SK-N-SH (cell line): ENCODE results near the gene DAB2IP. TPM values are rescaled to one million over a fixed set of nuclear protein-coding genes. Genes with fewer than 3 reads are reported as not detected.

Experiments used
- CTCF ChIA-PET: fragments of 300-600, 350-600 bp; formaldehyde crosslinking; extraction: SDS; loops from one replicate; lab custom pipeline; 2021; lab: Yijun Ruan, JAX
- POLR2A ChIA-PET: fragments of 350-600 bp; sonication (Branson Sonifier 250); formaldehyde crosslinking; extraction: SDS; loops from one replicate; lab custom pipeline; 2020; ENCODE audit warnings: antibody characterized with exemption, inconsistent platforms; lab: Yijun Ruan, JAX
- DNase-seq: peaks from one replicate; pipeline ENCODE4 v3.0.0; 2012
- H2AFZ ChIP-seq: fragments of 200-600 bp; sonication (generic); 2 replicates; pipeline ENCODE4 v1.8.1; 2016; ENCODE audit warnings: antibody characterized with exemption, mild to moderate bottlenecking, low read depth
- H3F3A ChIP-seq: fragments of 200-600 bp; sonication (generic); replicated peaks from 2 replicates; pipeline ENCODE3; 2016; ENCODE audit warnings: antibody characterized with exemption, mild to moderate bottlenecking; ENCODE audit not compliant: insufficient read depth
- H3K27ac ChIP-seq, 2 experiments: fragments of 200-500 bp in 1 of 2; fragments of 200-600 bp in 1 of 2; sonication (Bioruptor generic) in 1 of 2; sonication (generic), shearing (Covaris generic) in 1 of 2; 2 replicates each; pipeline versions ENCODE4 v1.5.1 to v1.6.1; 2014 to 2016; ENCODE audit warnings: low read depth in 2 of 2, inconsistent platforms in 1 of 2, low read length in 1 of 2, mild to moderate bottlenecking in 1 of 2, mixed read lengths in 1 of 2
- H3K27me3 ChIP-seq: fragments of 200-600 bp; sonication (generic), shearing (Covaris generic); 2 replicates; pipeline ENCODE4 v1.6.1; 2016; ENCODE audit warnings: mixed run types; ENCODE audit not compliant: insufficient read depth
- H3K36me3 ChIP-seq, 2 experiments: fragments of 200-500 bp in 1 of 2; fragments of 200-600 bp in 1 of 2; sonication (Bioruptor generic) in 1 of 2; sonication (generic) in 1 of 2; replicated peaks in 1 of 2; 2 replicates each; pipeline versions ENCODE3 to v1.5.1; 2014 to 2016; ENCODE audit warnings: low read length in 1 of 2, mild to moderate bottlenecking in 1 of 2; ENCODE audit not compliant: insufficient read depth in 2 of 2, control insufficient read depth in 1 of 2
- H3K4me1 ChIP-seq, 2 experiments: fragments of 200-500 bp in 1 of 2; fragments of 200-600 bp in 1 of 2; sonication (Bioruptor generic) in 1 of 2; sonication (generic), shearing (Covaris generic) in 1 of 2; 2 replicates each; pipeline versions ENCODE4 v1.5.1 to v1.6.1; 2014 to 2016; ENCODE audit warnings: low read depth in 1 of 2, low read length in 1 of 2, mixed run types in 1 of 2; ENCODE audit not compliant: insufficient read depth in 2 of 2, control insufficient read depth in 1 of 2
- H3K4me2 ChIP-seq: fragments of 200-600 bp; sonication (generic), shearing (Covaris generic); 2 replicates; pipeline ENCODE4 v1.6.1; 2017; ENCODE audit warnings: mixed run types
- H3K4me3 ChIP-seq, 2 experiments: fragments of 200-500 bp in 1 of 2; fragments of 200-600 bp in 1 of 2; sonication (Bioruptor generic) in 1 of 2; sonication (generic), shearing (Covaris generic) in 1 of 2; 2 replicates each; pipeline versions ENCODE4 v1.5.1 to v1.8.1; 2014 to 2016; ENCODE audit warnings: low read depth in 2 of 2, inconsistent platforms in 1 of 2, low read length in 1 of 2, mild to moderate bottlenecking in 1 of 2, mixed read lengths in 1 of 2, moderate library complexity in 1 of 2
- H3K79me2 ChIP-seq: fragments of 200-600 bp; sonication (generic); 2 replicates; pipeline ENCODE4 v1.8.1; 2017; ENCODE audit warnings: mild to moderate bottlenecking; ENCODE audit not compliant: insufficient read depth
- H3K9ac ChIP-seq: fragments of 200-600 bp; sonication (generic); 2 replicates; pipeline ENCODE4 v1.6.1; 2017; ENCODE audit warnings: mixed run types
- H3K9me2 ChIP-seq: fragments of 200-600 bp; sonication (generic); 2 replicates; pipeline ENCODE4 v1.6.1; 2017; ENCODE audit warnings: mixed run types
- H3K9me3 ChIP-seq: fragments of 200-600 bp; sonication (generic); 2 replicates; pipeline ENCODE4 v1.6.1; 2017; ENCODE audit warnings: mixed run types, mild to moderate bottlenecking, moderate library complexity
- H4K20me1 ChIP-seq: fragments of 200-600 bp; sonication (generic); 2 replicates; pipeline ENCODE4 v1.6.1; 2017; ENCODE audit warnings: mild to moderate bottlenecking, mixed run types; ENCODE audit not compliant: insufficient read depth
- ELF1 ChIP-seq: IDR thresholded peaks from 2 replicates; pipeline ENCODE4 v1.4.0; 2012
- EZH2phosphoT487 ChIP-seq: fragments of 200-600 bp; sonication (generic); IDR thresholded peaks from 2 replicates; pipeline ENCODE4 v1.6.1; 2017; ENCODE audit warnings: low read depth, mixed run types, mild to moderate bottlenecking, antibody characterized with exemption, moderate library complexity, borderline replicate concordance
- FOXM1 ChIP-seq: IDR thresholded peaks from 2 replicates; pipeline ENCODE4 v1.4.0; 2012; ENCODE audit warnings: low read depth, mild to moderate bottlenecking
- IRF3 ChIP-seq: fragments of 150-350 bp; IDR thresholded peaks from 2 replicates; pipeline ENCODE4 v1.6.1; 2016; ENCODE audit warnings: mild to moderate bottlenecking, low read depth, low read length
- MEF2A ChIP-seq: IDR thresholded peaks from 2 replicates; pipeline ENCODE4 v1.4.0; 2012; ENCODE audit warnings: low read depth, borderline replicate concordance
- NFIC ChIP-seq: IDR thresholded peaks from 2 replicates; pipeline ENCODE4 v1.4.0; 2012; ENCODE audit warnings: borderline replicate concordance
- REST ChIP-seq: IDR thresholded peaks from 2 replicates; pipeline ENCODE4 v1.6.1; 2012; ENCODE audit warnings: mild to moderate bottlenecking, low read depth, low read length, moderate library complexity
- SMC3 ChIP-seq: IDR thresholded peaks from 2 replicates; pipeline ENCODE4 v1.6.1; 2012; ENCODE audit warnings: low read depth, low read length, improper control_type of control experiment
- TCF12 ChIP-seq: IDR thresholded peaks from 2 replicates; pipeline ENCODE4 v1.4.0; 2012
- TEAD4 ChIP-seq: IDR thresholded peaks from 2 replicates; pipeline ENCODE4 v1.4.0; 2012; ENCODE audit warnings: mild to moderate bottlenecking, borderline replicate concordance; ENCODE audit not compliant: insufficient read depth
- YY1 ChIP-seq: IDR thresholded peaks from 2 replicates; pipeline ENCODE4 v1.4.0; 2012; ENCODE audit warnings: low read depth, mild to moderate bottlenecking
- ZBTB33 ChIP-seq: IDR thresholded peaks from 2 replicates; pipeline ENCODE4 v1.4.0; 2012; ENCODE audit warnings: low read depth, borderline replicate concordance
- WGBS: methylation state at CpG from one replicate; pipeline ENCODE4 v1.1.6; 2017; ENCODE audit warnings: low lambda C conversion rate; 5-methylcytosine and 5-hydroxymethylcytosine counted together
- polyA plus RNA-seq, 3 experiments: library from polyadenylated mRNA; depleted of rRNA; stranded (reverse); fragments of >200 nt; gene quantifications; 2 replicates each; pipeline ENCODE4 v1.2.3, GENCODE V29; 2012
- TF ChIP-seq, protein P1 (sequence below): fragments of 200-600 bp; sonication (generic); IDR thresholded peaks from 2 replicates; pipeline ENCODE4 v1.6.1; 2017; ENCODE audit warnings: antibody characterized with exemption, mild to moderate bottlenecking, moderate library complexity

DAB2IP gene
- polyA plus RNA-seq, 1 of the 3 experiments (the other 2 are of a cell fraction): 21.4 TPM

DNA sequence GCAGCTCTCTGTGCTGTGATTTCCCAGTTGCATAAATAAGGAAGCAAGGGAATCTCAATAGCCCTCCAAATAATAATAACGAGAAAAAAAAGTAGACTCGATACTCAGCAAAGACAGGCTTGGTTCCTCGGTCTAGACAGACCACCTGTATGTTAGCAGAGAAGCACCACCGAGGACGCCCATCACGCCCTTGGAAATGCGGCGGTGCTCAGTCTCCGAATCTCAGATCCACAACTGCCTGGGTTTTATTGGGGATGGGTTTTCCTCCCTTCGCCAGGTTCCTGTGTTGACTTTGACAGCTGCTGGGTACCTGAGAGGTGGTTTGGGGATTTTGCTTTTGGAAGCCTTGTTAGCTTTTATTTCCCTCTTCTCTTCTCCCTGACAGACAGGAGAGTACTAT, 7.2 kb downstream of the DAB2IP start:
- 91% methylated on average over 10 of the region's 10 CpGs for WGBS
- ChIA-PET POLR2A (no interaction called here), CTCF (interaction anchor here (0.7 to 2.2 kb wide), 7 partner anchors 9 to 97 kb away, joined by 3 to 10 read pairs (median 4); no protein-coding TSS in a partner anchor)
- TF ChIP-seq NFIC: no peak
- TF ChIP-seq YY1: no peak
- TF ChIP-seq MEF2A: no peak
- TF ChIP-seq ELF1: no peak
- no peak for TF ChIP-seq SMC3
- TF ChIP-seq FOXM1: no peak
- TF ChIP-seq TCF12: no peak
- no peak for TF ChIP-seq REST
- no peak for TF ChIP-seq ZBTB33
- no peak for TF ChIP-seq EZH2phosphoT487
- no peak for TF ChIP-seq TEAD4
- TF ChIP-seq IRF3: no peak
- TF ChIP-seq, protein P1, sequence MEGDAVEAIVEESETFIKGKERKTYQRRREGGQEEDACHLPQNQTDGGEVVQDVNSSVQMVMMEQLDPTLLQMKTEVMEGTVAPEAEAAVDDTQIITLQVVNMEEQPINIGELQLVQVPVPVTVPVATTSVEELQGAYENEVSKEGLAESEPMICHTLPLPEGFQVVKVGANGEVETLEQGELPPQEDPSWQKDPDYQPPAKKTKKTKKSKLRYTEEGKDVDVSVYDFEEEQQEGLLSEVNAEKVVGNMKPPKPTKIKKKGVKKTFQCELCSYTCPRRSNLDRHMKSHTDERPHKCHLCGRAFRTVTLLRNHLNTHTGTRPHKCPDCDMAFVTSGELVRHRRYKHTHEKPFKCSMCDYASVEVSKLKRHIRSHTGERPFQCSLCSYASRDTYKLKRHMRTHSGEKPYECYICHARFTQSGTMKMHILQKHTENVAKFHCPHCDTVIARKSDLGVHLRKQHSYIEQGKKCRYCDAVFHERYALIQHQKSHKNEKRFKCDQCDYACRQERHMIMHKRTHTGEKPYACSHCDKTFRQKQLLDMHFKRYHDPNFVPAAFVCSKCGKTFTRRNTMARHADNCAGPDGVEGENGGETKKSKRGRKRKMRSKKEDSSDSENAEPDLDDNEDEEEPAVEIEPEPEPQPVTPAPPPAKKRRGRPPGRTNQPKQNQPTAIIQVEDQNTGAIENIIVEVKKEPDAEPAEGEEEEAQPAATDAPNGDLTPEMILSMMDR: no peak
- no peak overlapping the region for H3K4me2 ChIP-seq
- H3F3A ChIP-seq: no peaks in the 10 kb centered on the region
- no peaks in the 10 kb centered on the region for H3K9me2 ChIP-seq
- H3K9ac ChIP-seq: no peak overlapping the region
- peaks cover 9% of the 10 kb centered on the region; the same call in 1 of the 2 replicates for H4K20me1 ChIP-seq
- no peak overlapping the region for H3K4me3 ChIP-seq
- no peak overlapping the region for H2AFZ ChIP-seq
- no peaks in the 10 kb centered on the region for H3K9me3 ChIP-seq
- no peak overlapping the region for H3K27ac ChIP-seq
- no peaks in the 10 kb centered on the region for H3K36me3 ChIP-seq
- no peaks in the 10 kb centered on the region for H3K79me2 ChIP-seq
- DNase-seq: no peak
- peaks cover 4 to 26% of the 10 kb centered on the region in 2 experiments; a peak in 1 of 4 replicates for H3K4me1 ChIP-seq
- H3K27me3 ChIP-seq: no peaks in the 10 kb centered on the region
